Panc1 (cell line): Measurements from ENCODE around the gene CAMKMT. TPM values are rescaled to one million over a fixed set of nuclear protein-coding genes. Genes with fewer than 3 reads are reported as not detected.

Experiments used
- ATAC-seq: fragments of 200-7000 bp; cut with Tn5 transposase; 2 replicates; pipeline ENCODE4 v1.9.1; 2020; ENCODE audit warnings: mild to moderate bottlenecking, moderate library complexity
- BruUV-seq: library from RNA; stranded (reverse); fragments of 400-500 nt; replicated peaks from 2 replicates; lab custom pipeline; 2021; lab: Mats Ljungman, UMichigan
- CTCF ChIA-PET: fragments of 300-600 bp; sonication (Branson Sonifier 250); formaldehyde crosslinking; loops from one replicate; lab custom pipeline; 2022; ENCODE audit warnings: antibody characterized with exemption; lab: Charles Lee
- POLR2A ChIA-PET: fragments of 300-600 bp; sonication (Branson Sonifier 250); formaldehyde crosslinking; loops from one replicate; lab custom pipeline; 2022; ENCODE audit warnings: antibody characterized with exemption; lab: Charles Lee
- DNase-seq: peaks from one replicate; pipeline ENCODE4 v3.0.0-alpha.2; 2010; ENCODE audit warnings: low read depth, low spot score
- H3K27ac ChIP-seq: 2 replicates; pipeline ENCODE4 v1.5.1; 2011; ENCODE audit warnings: mild to moderate bottlenecking, low read length, inconsistent platforms
- H3K27me3 ChIP-seq: fragments of 200-500 bp; sonication (Bioruptor generic); 2 replicates; pipeline ENCODE4 v1.6.0; 2014; ENCODE audit warnings: low read length, inconsistent platforms; ENCODE audit not compliant: control insufficient read depth, insufficient read depth
- H3K36me3 ChIP-seq: fragments of 200-500 bp; sonication (Bioruptor generic); 2 replicates; pipeline ENCODE4 v1.5.1; 2014; ENCODE audit warnings: inconsistent platforms, mild to moderate bottlenecking, low read length, moderate library complexity; ENCODE audit not compliant: control insufficient read depth, insufficient read depth
- H3K4me1 ChIP-seq: 2 replicates; pipeline ENCODE4 v1.5.1; 2011; ENCODE audit warnings: inconsistent platforms, mild to moderate bottlenecking, low read length, moderate library complexity; ENCODE audit not compliant: control insufficient read depth, insufficient read depth
- H3K4me3 ChIP-seq, 2 experiments: 2 replicates each; pipeline ENCODE4 v1.5.1; 2011 to 2012; ENCODE audit warnings: low read depth in 2 of 2, low read length in 2 of 2, mild to moderate bottlenecking in 2 of 2, inconsistent platforms in 1 of 2, moderate library complexity in 1 of 2
- H3K9me3 ChIP-seq: fragments of 200-500 bp; sonication (Bioruptor generic); 2 replicates; pipeline ENCODE4 v1.5.1; 2014; ENCODE audit warnings: low read depth, mild to moderate bottlenecking, inconsistent platforms, low read length, moderate library complexity; ENCODE audit not compliant: control insufficient read depth, insufficient read depth
- CTCF ChIP-seq: fragments of 450-650 bp; IDR thresholded peaks from 2 replicates; pipeline ENCODE4 v1.5.1; 2017; ENCODE audit warnings: mild to moderate bottlenecking
- POLR2AphosphoS5 ChIP-seq: IDR thresholded peaks from 2 replicates; pipeline ENCODE4 v1.6.1; 2012; ENCODE audit warnings: mild to moderate bottlenecking, low read depth, low read length, moderate library complexity
- REST ChIP-seq, 2 experiments: IDR thresholded peaks; 2 replicates each; pipeline ENCODE4 v1.6.1; 2011 to 2012; ENCODE audit warnings: low read depth in 2 of 2, control low read depth in 1 of 2, low read length in 1 of 2, mild to moderate bottlenecking in 1 of 2, moderate library complexity in 1 of 2; ENCODE audit not compliant: insufficient read depth in 1 of 2
- SIN3A ChIP-seq: IDR thresholded peaks from 2 replicates; pipeline ENCODE4 v1.6.1; 2012; ENCODE audit warnings: low read depth, mild to moderate bottlenecking, low read length, moderate library complexity, borderline replicate concordance; ENCODE audit not compliant: insufficient read depth
- TCF7L2 ChIP-seq: IDR thresholded peaks from 2 replicates; pipeline ENCODE4 v1.6.1; 2011; ENCODE audit warnings: mild to moderate bottlenecking, low read depth, low read length, inconsistent platforms
- in situ Hi-C: cut with HindIII; loops from 2 replicates; pipeline ENCODE4 v1.10.0; 2016; ENCODE audit warnings: low sequenced_read_pairs, low pct_unique_long_range_greater_than_20kb
- intact Hi-C: fragments of 100-400 bp; cut with micrococcal nuclease; formaldehyde crosslinking; loops from one replicate; pipeline ENCODE4 v1.10.0; 2022; ENCODE audit not compliant: unreplicated experiment
- total RNA-seq: library from RNA; stranded (reverse); gene quantifications from one replicate; pipeline ENCODE4 v1.2.1, GENCODE V29; 2021; ENCODE audit not compliant: unreplicated experiment

CAMKMT gene
- total RNA-seq, 1 experiment from 2014 or later, result 12.6 TPM

GRCh38 chr2:44786817-44787214 lies 425.1 kb downstream of the CAMKMT start:
- ATAC-seq (no peak), DNase-seq (no peak)
- no peak overlapping the region for H3K4me3 ChIP-seq
- H3K9me3 ChIP-seq, result no peaks in the 10 kb centered on the region
- H3K27ac ChIP-seq, result no peak overlapping the region
- intact Hi-C loops, result no loop called here
- ChIA-PET POLR2A (no interaction called here), CTCF (no interaction called here)
- H3K27me3 ChIP-seq, result no peaks in the 10 kb centered on the region
- in situ Hi-C loops, result no loop called here
- no peak for TF ChIP-seq TCF7L2
- TF ChIP-seq CTCF, result no peak
- no peak for TF ChIP-seq SIN3A
- TF ChIP-seq REST (IDR thresholded peaks at IDR 0.05; ENCODE audit: insufficient read depth in 1 of 2, low read depth in 2 of 2, low read length in 1 of 2), result no peak
- no peak for TF ChIP-seq POLR2AphosphoS5
- H3K36me3 ChIP-seq, result no peaks in the 10 kb centered on the region
- BruUV-seq, result no TSS peak
- H3K4me1 ChIP-seq, result no peaks in the 10 kb centered on the region

GRCh38 chr2:44787663-44788062 lies 425.9 kb downstream of the CAMKMT start:
- POLR2A ChIA-PET, result no interaction called here
- DNase-seq, result no peak
- Histone ChIP-seq H3K27me3 (no peaks in the 10 kb centered on the region), H3K4me1 (no peaks in the 10 kb centered on the region), H3K4me3 (no peak overlapping the region), H3K9me3 (no peaks in the 10 kb centered on the region), H3K27ac (no peak overlapping the region), H3K36me3 (no peaks in the 10 kb centered on the region)
- CTCF ChIA-PET, result no interaction called here
- no TSS peak for BruUV-seq
- TF ChIP-seq POLR2AphosphoS5, result no peak
- no peak for TF ChIP-seq TCF7L2
- no peak for TF ChIP-seq SIN3A
- TF ChIP-seq REST (IDR thresholded peaks at IDR 0.05; ENCODE audit: insufficient read depth in 1 of 2, low read depth in 2 of 2, low read length in 1 of 2), result no peak
- no peak for TF ChIP-seq CTCF
- ATAC-seq, result no peak
- intact Hi-C loops, result no loop called here
- in situ Hi-C loops, result no loop called here
